Stimulated activated naive CD8-positive, alpha-beta T cell treated with anti-CD3 and anti-CD28 coated beads, Interleukin-15, Interleukin-2, amounts not matched to agents 100 ng/mL and 50 ng/mL, for 24 hours (primary cell): Measurements from ENCODE around the gene SYT2.
"Not testable (repeated sequence)": the region's sequence is repeated elsewhere in the genome, so short reads cannot be mapped to it uniquely, and the experiment has no call there.

ENCODE experiments used
- H3K27ac Mint-ChIP-seq: one replicate; pipeline ENCODE4 v1.8.0; 2021; ENCODE audit warnings: mild to moderate bottlenecking, mixed read lengths
- H3K27me3 Mint-ChIP-seq: one replicate; pipeline ENCODE4 v1.8.0; 2021; ENCODE audit warnings: mixed read lengths
- H3K36me3 Mint-ChIP-seq: one replicate; pipeline ENCODE4 v1.8.0; 2021; ENCODE audit warnings: low read depth, mixed read lengths
- H3K4me1 Mint-ChIP-seq: one replicate; pipeline ENCODE4 v1.8.0; 2021; ENCODE audit warnings: low read depth, mixed read lengths
- H3K4me3 Mint-ChIP-seq: one replicate; pipeline ENCODE4 v1.8.0; 2021; ENCODE audit warnings: mild to moderate bottlenecking, mixed read lengths
- H3K9me3 Mint-ChIP-seq: one replicate; pipeline ENCODE4 v1.8.0; 2021; ENCODE audit warnings: mixed read lengths

The SYT2 gene

GRCh38 chr1:202710070-202711045, at the start of gene SYT2:
SYT2 (minus strand) TSS chr1:202710454; CDS start chr1:202605772, 104,682 bp downstream.
- Mint-ChIP-seq H3K9me3 (no peaks in the 10 kb centered on the region), H3K4me3 (no peak within 1 kb of the TSS), H3K4me1 (peaks cover 4% of the 10 kb centered on the region), H3K36me3 (no peaks in the 10 kb centered on the region), H3K27ac (no peak within 1 kb of the TSS), H3K27me3 (peaks cover 56% of the 10 kb centered on the region)

- Mint-ChIP-seq H3K4me1 (no peaks in the 10 kb centered on the region), H3K4me3 (no peak overlapping the region), H3K27ac (no peak overlapping the region), H3K36me3 (peaks cover 41% of the 10 kb centered on the region), H3K9me3 (no peaks in the 10 kb centered on the region), H3K27me3 (no peaks in the 10 kb centered on the region)
Observed at GRCh38 chr1:202756391-202756790, 46.1 kb upstream of the SYT2 start.

- Mint-ChIP-seq H3K36me3 (peaks cover 37% of the 10 kb centered on the region), H3K27me3 (no peaks in the 10 kb centered on the region), H3K9me3 (no peaks in the 10 kb centered on the region), H3K4me3 (no peak overlapping the region), H3K4me1 (no peaks in the 10 kb centered on the region), H3K27ac (no peak overlapping the region)
Observed at GRCh38 chr1:202754293-202754692, 44.0 kb upstream of the SYT2 start.

- Mint-ChIP-seq H3K4me3 (no peak overlapping the region), H3K27ac (no peak overlapping the region), H3K36me3 (peaks cover 46% of the 10 kb centered on the region), H3K9me3 (no peaks in the 10 kb centered on the region), H3K4me1 (no peaks in the 10 kb centered on the region), H3K27me3 (no peaks in the 10 kb centered on the region)
Observed at GRCh38 chr1:202752774-202753173, 42.5 kb upstream of the SYT2 start.

GRCh38 chr1:202750761-202751160, 40.5 kb upstream of the SYT2 start:
- Mint-ChIP-seq H3K27me3 (no peaks in the 10 kb centered on the region), H3K4me1 (no peaks in the 10 kb centered on the region), H3K4me3 (no peak overlapping the region), H3K27ac (no peak overlapping the region), H3K9me3 (no peaks in the 10 kb centered on the region), H3K36me3 (peaks cover 54% of the 10 kb centered on the region)

GRCh38 chr1:202750024-202750423, 39.8 kb upstream of the SYT2 start:
- no peak overlapping the region for H3K27ac Mint-ChIP-seq
- no peaks in the 10 kb centered on the region for H3K4me1 Mint-ChIP-seq
- no peaks in the 10 kb centered on the region for H3K27me3 Mint-ChIP-seq
- H3K9me3 Mint-ChIP-seq: peaks cover under 1% of the 10 kb centered on the region
- H3K36me3 Mint-ChIP-seq: peaks cover 54% of the 10 kb centered on the region
- no peak overlapping the region for H3K4me3 Mint-ChIP-seq

- Mint-ChIP-seq H3K27me3 (no peaks in the 10 kb centered on the region), H3K4me1 (no peaks in the 10 kb centered on the region), H3K36me3 (peaks cover 81% of the 10 kb centered on the region), H3K27ac (no peak overlapping the region), H3K9me3 (peaks cover 6% of the 10 kb centered on the region), H3K4me3 (no peak overlapping the region)
Observed at GRCh38 chr1:202745323-202745888, 35.2 kb upstream of the SYT2 start.

GRCh38 chr1:202744770-202745169, 34.5 kb upstream of the SYT2 start:
- H3K4me3 Mint-ChIP-seq, H3K9me3 Mint-ChIP-seq, H3K27ac Mint-ChIP-seq, H3K4me1 Mint-ChIP-seq, H3K27me3 Mint-ChIP-seq: not testable (repeated sequence)
- H3K36me3 Mint-ChIP-seq: peaks cover 81% of the 10 kb centered on the region

GRCh38 chr1:202742496-202742895, 32.2 kb upstream of the SYT2 start:
- Mint-ChIP-seq H3K9me3 (peaks cover 6% of the 10 kb centered on the region), H3K4me3 (no peak overlapping the region), H3K36me3 (peaks cover 72% of the 10 kb centered on the region), H3K4me1 (no peaks in the 10 kb centered on the region), H3K27me3 (no peaks in the 10 kb centered on the region), H3K27ac (no peak overlapping the region)

- Mint-ChIP-seq H3K4me3 (no peak overlapping the region), H3K9me3 (no peaks in the 10 kb centered on the region), H3K27ac (no peak overlapping the region), H3K4me1 (no peaks in the 10 kb centered on the region), H3K36me3 (peaks cover 67% of the 10 kb centered on the region), H3K27me3 (no peaks in the 10 kb centered on the region)
Observed at GRCh38 chr1:202733251-202733650, 23.0 kb upstream of the SYT2 start.

GRCh38 chr1:202728951-202729350, 18.7 kb upstream of the SYT2 start:
- no peak overlapping the region for H3K4me3 Mint-ChIP-seq
- peak overlapping the region; percentile 32 for H3K27ac Mint-ChIP-seq
- no peaks in the 10 kb centered on the region for H3K4me1 Mint-ChIP-seq
- no peaks in the 10 kb centered on the region for H3K9me3 Mint-ChIP-seq
- no peaks in the 10 kb centered on the region for H3K27me3 Mint-ChIP-seq
- H3K36me3 Mint-ChIP-seq: peaks cover 60% of the 10 kb centered on the region

GRCh38 chr1:202725526-202725925, 15.3 kb upstream of the SYT2 start:
- Mint-ChIP-seq H3K4me3 (no peak overlapping the region), H3K36me3 (peaks cover 33% of the 10 kb centered on the region), H3K27ac (no peak overlapping the region), H3K9me3 (no peaks in the 10 kb centered on the region), H3K4me1 (no peaks in the 10 kb centered on the region), H3K27me3 (no peaks in the 10 kb centered on the region)

- H3K27ac Mint-ChIP-seq: no peak overlapping the region
- no peaks in the 10 kb centered on the region for H3K9me3 Mint-ChIP-seq
- peaks cover 3% of the 10 kb centered on the region for H3K4me1 Mint-ChIP-seq
- H3K4me3 Mint-ChIP-seq: no peak overlapping the region
- peaks cover 14% of the 10 kb centered on the region for H3K36me3 Mint-ChIP-seq
- peaks cover 3% of the 10 kb centered on the region for H3K27me3 Mint-ChIP-seq
Observed at GRCh38 chr1:202723708-202724107, 13.5 kb upstream of the SYT2 start.

GRCh38 chr1:202723046-202723445, 12.8 kb upstream of the SYT2 start:
- H3K4me3 Mint-ChIP-seq, H3K27me3 Mint-ChIP-seq, H3K4me1 Mint-ChIP-seq, H3K9me3 Mint-ChIP-seq, H3K27ac Mint-ChIP-seq, H3K36me3 Mint-ChIP-seq: not testable (repeated sequence)

GRCh38 chr1:202716654-202717053, 6.4 kb upstream of the SYT2 start:
- no peaks in the 10 kb centered on the region for H3K9me3 Mint-ChIP-seq
- H3K4me1 Mint-ChIP-seq: peaks cover 3% of the 10 kb centered on the region
- no peak overlapping the region for H3K27ac Mint-ChIP-seq
- H3K36me3 Mint-ChIP-seq: no peaks in the 10 kb centered on the region
- H3K4me3 Mint-ChIP-seq: no peak overlapping the region
- H3K27me3 Mint-ChIP-seq: peaks cover 19% of the 10 kb centered on the region
